ENCODE data around the gene ANO1.
A peak's percentile ranks its signal among the peaks of the same experiment; 100 is the strongest.
"Not testable (repeated sequence)": the region's sequence is repeated elsewhere in the genome, so short reads cannot be mapped to it uniquely, and the experiment has no call there.

ANO1 gene

GRCh38 chr11:70200212-70200844 lies 122.2 kb downstream of the ANO1 start:
- no peak for DNase-seq

- DNase-seq = not testable (repeated sequence)
These were observed 122.9 kb downstream of the ANO1 start for GRCh38 chr11:70201047-70201446.

GRCh38 chr11:70201882-70202861 lies 124.1 kb downstream of the ANO1 start:
- DNase-seq = no peak

- peak; percentile 88 to 89 for DNase-seq
These were observed 125.0 kb downstream of the ANO1 start, which contains the start of gene FADD for GRCh38 chr11:70202920-70203750. TSS of gene FADD (plus strand) at chr11:70203296. CDS start at chr11:70203460, 164 bp downstream.

- DNase-seq = peak; percentile 96 to 99
These were observed 125.8 kb downstream of the ANO1 start for GRCh38 chr11:70203751-70204465.

- no peak for DNase-seq
These were observed 126.3 kb downstream of the ANO1 start for GRCh38 chr11:70204466-70204799.

- no peak for DNase-seq
These were observed 127.1 kb downstream of the ANO1 start for GRCh38 chr11:70205049-70205725.

GRCh38 chr11:70205766-70206165 lies 127.6 kb downstream of the ANO1 start:
- DNase-seq = no peak

- DNase-seq = no peak
These were observed 128.3 kb downstream of the ANO1 start for GRCh38 chr11:70206226-70206981.

- DNase-seq = no peak
These were observed 128.9 kb downstream of the ANO1 start for GRCh38 chr11:70206982-70207376.

- no peak for DNase-seq
These were observed 129.5 kb downstream of the ANO1 start for GRCh38 chr11:70207531-70208131.

- no peak for DNase-seq
These were observed 131.3 kb downstream of the ANO1 start for GRCh38 chr11:70209391-70209912.

- DNase-seq = no peak
These were observed 132.0 kb downstream of the ANO1 start for GRCh38 chr11:70210051-70210501.

- no peak for DNase-seq
These were observed 132.4 kb downstream of the ANO1 start for GRCh38 chr11:70210530-70210929.

GRCh38 chr11:70212227-70212811 lies 134.2 kb downstream of the ANO1 start:
- no peak for DNase-seq

GRCh38 chr11:70217388-70217787 lies 139.3 kb downstream of the ANO1 start:
- not testable (repeated sequence) for DNase-seq

- DNase-seq = not testable (repeated sequence)
These were observed 140.0 kb downstream of the ANO1 start for GRCh38 chr11:70218076-70218475.

GRCh38 chr11:70220136-70220535 lies 142.0 kb downstream of the ANO1 start:
- no peak for DNase-seq

- no peak for DNase-seq
These were observed 142.8 kb downstream of the ANO1 start for GRCh38 chr11:70220920-70221319.

- no peak for DNase-seq
These were observed 147.6 kb downstream of the ANO1 start for GRCh38 chr11:70225681-70226177.
